ENCODE results near the gene MICOS13. TPM values are rescaled to one million over a fixed set of nuclear protein-coding genes. Genes with fewer than 3 reads are reported as not detected.

Gene MICOS13
- total and polyA plus RNA-seq, 8 donors, result 26.7 to 63.3 (median 40.3) TPM

GRCh38 chr19:5663904-5664303 is 16.4 kb downstream of the MICOS13 start:
- DNase-seq, result peak in 1 of 4 donors; percentile 28
- H3K27ac ChIP-seq, result no peak overlapping the region
- intact Hi-C loops (cut with DNase I), result no loop called here
- ATAC-seq, result no peak
- H3K9me3 ChIP-seq, result no peaks in the 10 kb centered on the region
- H3K36me3 ChIP-seq, result peaks cover 0 to 100% of the 10 kb centered on the region in 2 donors
- no peaks in the 10 kb centered on the region for H3K27me3 ChIP-seq
- no peaks in the 10 kb centered on the region for H3K4me1 ChIP-seq
- H3K4me3 ChIP-seq, result no peak overlapping the region
- TF ChIP-seq CTCF (IDR thresholded peaks at IDR 0.05), result no peak

GRCh38 chr19:5661483-5661882 is 18.8 kb downstream of the MICOS13 start:
- no peak for DNase-seq
- no peak for TF ChIP-seq CTCF (IDR thresholded peaks at IDR 0.05)
- H3K36me3 ChIP-seq, result peaks cover 0 to 100% of the 10 kb centered on the region in 2 donors
- intact Hi-C loops (cut with DNase I), result no loop called here
- no peaks in the 10 kb centered on the region for H3K9me3 ChIP-seq
- no peaks in the 10 kb centered on the region for H3K27me3 ChIP-seq
- H3K27ac ChIP-seq, result no peak overlapping the region
- ATAC-seq, result no peak
- no peaks in the 10 kb centered on the region for H3K4me1 ChIP-seq
- H3K4me3 ChIP-seq, result no peak overlapping the region

- no peak for TF ChIP-seq CTCF (IDR thresholded peaks at IDR 0.05)
- no peaks in the 10 kb centered on the region for H3K4me1 ChIP-seq
- H3K36me3 ChIP-seq, result peaks cover 0 to 100% of the 10 kb centered on the region in 2 donors
- no peak for ATAC-seq
- DNase-seq, result no peak
- no peaks in the 10 kb centered on the region for H3K27me3 ChIP-seq
- no peaks in the 10 kb centered on the region for H3K9me3 ChIP-seq
- H3K4me3 ChIP-seq, result no peak overlapping the region
- no peak overlapping the region for H3K27ac ChIP-seq
- intact Hi-C loops (cut with DNase I), result no loop called here
Measured at GRCh38 chr19:5655412-5655811, 24.9 kb downstream of the MICOS13 start.

GRCh38 chr19:5654931-5655330 is 25.4 kb downstream of the MICOS13 start:
- Histone ChIP-seq H3K36me3 (peaks cover 0 to 100% of the 10 kb centered on the region in 2 donors), H3K9me3 (no peaks in the 10 kb centered on the region), H3K27ac (no peak overlapping the region), H3K4me3 (no peak overlapping the region), H3K4me1 (no peaks in the 10 kb centered on the region), H3K27me3 (no peaks in the 10 kb centered on the region)
- no peak for TF ChIP-seq CTCF (IDR thresholded peaks at IDR 0.05)
- intact Hi-C loops (cut with DNase I), result no loop called here
- ATAC-seq (no peak), DNase-seq (no peak)

GRCh38 chr19:5652261-5652660 is 28.1 kb downstream of the MICOS13 start:
- Histone ChIP-seq H3K4me3 (no peak overlapping the region), H3K27ac (no peak overlapping the region), H3K4me1 (no peaks in the 10 kb centered on the region), H3K27me3 (no peaks in the 10 kb centered on the region), H3K9me3 (no peaks in the 10 kb centered on the region), H3K36me3 (peaks cover 0 to 92% of the 10 kb centered on the region in 2 donors)
- no peak for ATAC-seq
- no peak for DNase-seq
- no peak for TF ChIP-seq CTCF (IDR thresholded peaks at IDR 0.05)
- intact Hi-C loops (cut with DNase I), result no loop called here
